Stimulated activated CD4-positive, alpha-beta T cell treated with anti-CD3 and anti-CD28 coated beads, TNF-alpha, amount 100 ng/mL, for 48 hours (primary cell): ENCODE results near the gene PTPRR.

Experiments used
- DNase-seq, 3 donors: peaks; one replicate each; pipeline ENCODE4 v3.0.0-alpha.2; 2020; ENCODE audit warnings: low read depth in 3 of 3

Gene PTPRR, protein sequence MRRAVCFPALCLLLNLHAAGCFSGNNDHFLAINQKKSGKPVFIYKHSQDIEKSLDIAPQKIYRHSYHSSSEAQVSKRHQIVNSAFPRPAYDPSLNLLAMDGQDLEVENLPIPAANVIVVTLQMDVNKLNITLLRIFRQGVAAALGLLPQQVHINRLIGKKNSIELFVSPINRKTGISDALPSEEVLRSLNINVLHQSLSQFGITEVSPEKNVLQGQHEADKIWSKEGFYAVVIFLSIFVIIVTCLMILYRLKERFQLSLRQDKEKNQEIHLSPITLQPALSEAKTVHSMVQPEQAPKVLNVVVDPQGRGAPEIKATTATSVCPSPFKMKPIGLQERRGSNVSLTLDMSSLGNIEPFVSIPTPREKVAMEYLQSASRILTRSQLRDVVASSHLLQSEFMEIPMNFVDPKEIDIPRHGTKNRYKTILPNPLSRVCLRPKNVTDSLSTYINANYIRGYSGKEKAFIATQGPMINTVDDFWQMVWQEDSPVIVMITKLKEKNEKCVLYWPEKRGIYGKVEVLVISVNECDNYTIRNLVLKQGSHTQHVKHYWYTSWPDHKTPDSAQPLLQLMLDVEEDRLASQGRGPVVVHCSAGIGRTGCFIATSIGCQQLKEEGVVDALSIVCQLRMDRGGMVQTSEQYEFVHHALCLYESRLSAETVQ

DNA sequence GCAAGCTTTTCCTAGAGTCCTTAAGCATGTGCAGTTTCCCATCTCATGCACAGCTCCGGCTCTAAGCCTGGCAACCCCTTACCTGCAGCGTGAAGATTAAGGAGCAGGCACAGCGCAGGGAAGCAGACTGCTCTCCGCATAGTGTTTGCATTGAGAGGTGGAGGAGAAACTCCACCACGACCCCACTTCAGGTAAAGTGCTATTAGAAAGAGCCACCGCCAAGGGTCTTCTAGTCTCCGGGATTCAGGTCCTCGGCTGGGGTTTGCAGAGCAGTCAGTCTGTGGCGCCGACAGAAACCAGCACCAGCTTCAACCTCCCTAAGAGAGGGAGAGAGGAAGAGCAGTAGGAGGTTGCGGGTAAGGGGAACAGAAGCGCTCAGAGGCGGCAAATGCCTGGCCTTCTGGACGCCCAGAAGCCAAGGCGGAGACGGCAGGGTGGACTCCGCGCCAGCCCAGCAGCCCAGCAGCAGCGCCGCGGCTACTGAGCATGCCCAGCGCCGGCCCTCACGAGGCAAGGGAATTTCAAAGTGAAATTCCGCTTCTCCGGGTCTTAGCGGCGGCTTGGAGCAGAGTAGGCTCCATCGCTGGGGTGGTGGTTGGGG, at the start of gene PTPRR:
Gene PTPRR, minus strand, starts transcription at position 488 of the 601 bp plus-strand sequence. Its CDS starts 348 bp downstream, at position 140.
- no peak for DNase-seq

GRCh38 chr12:70966996-70967790, 46.7 kb upstream of the PTPRR start:
- no peak for DNase-seq

DNA sequence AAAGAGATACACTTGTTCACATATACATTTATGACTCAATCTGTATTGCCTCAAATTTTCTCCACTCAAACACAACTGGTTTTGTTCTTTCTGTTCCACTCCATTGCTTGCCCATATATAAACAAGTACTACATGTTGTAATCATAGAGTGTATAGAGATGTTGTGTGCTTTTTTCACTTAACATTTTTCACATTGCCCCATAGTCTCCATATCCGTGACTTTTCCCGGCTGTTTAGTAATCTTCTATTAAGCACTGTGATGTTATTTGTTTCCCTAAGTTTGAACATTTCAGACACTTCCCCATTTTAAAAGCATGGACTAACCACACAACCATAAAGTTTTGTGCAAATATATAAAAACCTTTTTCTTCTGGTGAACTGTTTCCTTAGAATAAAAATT, 45.5 kb upstream of the PTPRR start:
- no peak for DNase-seq

- no peak for DNase-seq
Measured at GRCh38 chr12:70964867-70965510, 44.5 kb upstream of the PTPRR start.

GRCh38 chr12:70963081-70963660, 42.6 kb upstream of the PTPRR start:
- no peak for DNase-seq

- DNase-seq, result no peak
Measured at GRCh38 chr12:70962226-70962794, 41.8 kb upstream of the PTPRR start.

DNA sequence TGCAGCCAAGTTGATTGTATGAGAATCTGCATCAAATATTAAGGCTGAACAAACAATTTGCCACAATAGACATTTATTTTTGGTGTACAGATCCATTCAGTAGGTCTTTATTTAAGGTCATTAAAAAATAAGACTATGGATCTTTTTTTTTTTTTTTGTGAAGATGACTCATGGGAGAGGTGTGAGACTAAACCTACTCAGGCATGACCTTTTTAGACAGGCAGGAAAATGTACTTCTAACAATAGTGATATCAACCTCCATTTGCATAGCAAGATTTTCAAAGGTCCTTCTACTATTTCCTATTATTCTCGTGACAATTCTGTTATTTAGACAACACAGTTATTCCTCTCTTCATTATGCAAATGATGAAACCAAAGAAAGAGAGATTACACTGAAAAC, 39.9 kb upstream of the PTPRR start:
- no peak for DNase-seq

- DNase-seq, result no peak
Measured at GRCh38 chr12:70955415-70955814, 34.9 kb upstream of the PTPRR start.

DNA sequence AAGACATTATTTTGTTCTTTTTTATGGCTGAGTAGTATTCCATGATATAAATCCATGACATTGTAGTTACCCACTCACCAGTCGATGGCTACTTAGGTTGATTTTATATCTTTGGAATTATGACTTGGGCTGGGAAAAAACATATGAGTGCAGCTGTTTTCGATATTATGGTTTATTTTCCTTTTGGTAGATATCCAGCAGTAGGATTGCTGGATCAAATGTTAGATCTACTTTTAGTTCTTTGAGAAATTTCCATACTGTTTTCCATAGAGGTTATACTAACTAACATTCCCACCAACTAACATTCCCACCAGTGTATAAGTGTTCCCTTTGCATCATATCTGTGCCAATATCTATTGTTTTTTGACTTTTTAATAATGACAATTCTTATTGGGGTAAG, 29.9 kb upstream of the PTPRR start:
- DNase-seq, result no peak

GRCh38 chr12:70948976-70949336, 28.4 kb upstream of the PTPRR start:
- no peak for DNase-seq

GRCh38 chr12:70948236-70948975, 27.9 kb upstream of the PTPRR start:
- no peak for DNase-seq

DNA sequence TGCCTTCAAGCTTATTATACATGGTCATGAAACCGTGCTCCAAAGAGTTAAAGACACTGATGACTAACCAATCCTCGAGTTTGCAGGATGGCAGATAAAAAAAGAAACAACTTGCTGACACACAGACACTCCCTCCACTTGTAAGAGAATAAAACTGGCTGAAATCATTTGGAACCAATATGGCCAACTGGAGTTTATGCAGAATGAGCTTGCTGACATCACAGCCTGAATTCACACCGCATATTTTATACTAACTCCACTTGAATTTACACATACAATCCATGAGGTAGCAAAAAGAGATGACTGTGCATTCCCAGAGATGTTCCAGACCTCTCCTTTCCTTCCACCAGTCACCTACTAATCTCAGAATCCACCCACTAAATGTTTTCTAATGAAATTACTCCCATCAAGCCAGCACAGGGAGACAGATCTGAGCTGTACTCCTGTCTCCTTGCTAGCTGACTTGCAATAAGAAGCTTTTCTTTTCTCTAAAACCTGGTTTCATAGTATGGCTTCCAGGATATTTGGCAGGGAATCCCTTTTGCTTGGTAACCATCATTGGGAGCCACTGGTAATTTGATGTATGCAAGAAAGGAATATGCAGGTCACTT, 15.8 kb upstream of the PTPRR start:
- DNase-seq, result no peak

- no peak for DNase-seq
Measured at GRCh38 chr12:70933133-70933532, 12.6 kb upstream of the PTPRR start.

DNA sequence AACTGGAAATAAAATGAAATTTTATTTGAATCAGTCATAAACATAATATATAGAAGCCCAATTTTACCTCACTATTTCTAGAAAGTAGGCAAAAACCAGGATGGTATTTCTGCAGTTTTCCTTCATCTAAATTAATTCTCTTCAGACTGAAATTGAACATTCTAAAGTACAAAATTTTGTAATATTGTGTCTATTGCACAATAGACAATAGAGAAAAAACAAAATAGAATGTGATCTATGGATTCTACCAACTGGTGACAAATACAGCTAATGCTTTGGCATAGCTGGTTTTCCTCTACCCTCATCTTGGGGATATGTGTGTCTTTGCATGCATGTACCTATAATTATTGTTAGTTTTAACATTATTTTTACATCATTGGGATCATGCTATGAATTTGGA, 8.5 kb upstream of the PTPRR start:
- no peak for DNase-seq

GRCh38 chr12:70928071-70928470, 7.5 kb upstream of the PTPRR start:
- DNase-seq, result no peak

GRCh38 chr12:70927356-70927755, 6.8 kb upstream of the PTPRR start:
- no peak for DNase-seq

DNA sequence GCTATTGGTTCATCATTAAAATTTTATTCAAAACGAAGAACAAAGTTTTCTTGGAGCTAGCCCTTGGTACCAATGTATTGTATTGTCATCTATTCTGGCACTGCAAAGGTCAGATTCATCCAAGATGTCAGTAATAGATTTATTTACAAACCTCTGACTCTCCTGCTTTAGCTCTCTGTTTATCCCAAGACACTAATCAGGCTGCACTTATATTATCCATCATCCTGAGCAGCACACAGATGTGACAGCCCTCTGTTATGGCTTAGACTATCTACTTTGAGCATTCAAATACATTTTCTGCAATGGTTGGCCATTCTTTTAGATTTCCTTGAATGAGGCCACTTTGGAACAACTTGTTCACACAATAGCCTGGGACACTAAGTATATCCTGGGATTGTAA, 5.0 kb upstream of the PTPRR start:
- no peak for DNase-seq

GRCh38 chr12:70920891-70921290, 353 bp upstream of the PTPRR start:
- DNase-seq, result no peak

DNA sequence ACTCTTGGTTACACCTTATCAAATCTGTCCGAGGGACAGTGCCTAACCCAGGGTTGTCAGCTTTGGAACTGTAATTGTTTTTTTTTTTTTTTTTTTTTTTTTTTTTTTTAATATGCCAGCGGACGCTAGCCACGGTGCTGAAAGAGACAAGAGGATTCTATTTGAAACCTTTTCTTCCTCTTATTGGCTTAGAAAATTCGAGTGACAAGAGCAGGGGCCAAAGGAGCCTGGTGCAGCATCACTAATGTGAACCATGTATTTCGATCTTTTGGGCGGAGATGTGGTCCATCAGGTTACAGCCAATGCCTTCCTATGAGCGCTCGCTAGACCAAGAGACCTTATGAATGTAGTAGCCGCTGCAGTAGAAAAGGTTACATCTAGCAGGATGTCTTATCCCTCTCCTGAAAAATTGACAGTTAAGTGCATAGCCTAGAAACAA, 922 bp downstream of the PTPRR start:
- no peak for DNase-seq

DNA sequence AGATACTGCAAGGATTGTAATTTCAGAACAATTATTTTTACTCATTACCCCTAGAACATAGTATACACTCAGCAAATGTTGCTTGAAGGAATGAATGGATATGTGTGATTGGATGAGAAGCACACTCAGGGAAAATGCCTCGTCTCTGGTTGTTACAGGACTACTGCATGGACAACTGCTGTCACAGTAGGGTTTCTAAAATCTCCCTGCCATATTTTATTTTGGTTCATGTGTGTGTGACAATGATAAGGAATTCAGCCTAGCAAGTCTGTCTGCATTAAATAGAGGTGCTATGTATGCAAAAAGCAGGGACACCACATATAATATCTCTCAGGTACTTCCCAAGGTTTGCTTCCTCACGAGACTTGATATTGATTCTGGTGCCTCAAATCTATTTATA, 1.4 kb downstream of the PTPRR start:
- no peak for DNase-seq
